GM12873 (cell line): ENCODE measurements around the gene ABCA13.

ENCODE experiments used
- TF ChIP-seq, protein P1 (sequence below): IDR thresholded peaks from 2 replicates; pipeline ENCODE4 v1.5.1; 2012; ENCODE audit warnings: low read depth, mild to moderate bottlenecking, moderate library complexity, low read length, control low read depth; ENCODE audit not compliant: insufficient read depth; ENCODE audit errors: missing control alignments

Gene ABCA13

DNA sequence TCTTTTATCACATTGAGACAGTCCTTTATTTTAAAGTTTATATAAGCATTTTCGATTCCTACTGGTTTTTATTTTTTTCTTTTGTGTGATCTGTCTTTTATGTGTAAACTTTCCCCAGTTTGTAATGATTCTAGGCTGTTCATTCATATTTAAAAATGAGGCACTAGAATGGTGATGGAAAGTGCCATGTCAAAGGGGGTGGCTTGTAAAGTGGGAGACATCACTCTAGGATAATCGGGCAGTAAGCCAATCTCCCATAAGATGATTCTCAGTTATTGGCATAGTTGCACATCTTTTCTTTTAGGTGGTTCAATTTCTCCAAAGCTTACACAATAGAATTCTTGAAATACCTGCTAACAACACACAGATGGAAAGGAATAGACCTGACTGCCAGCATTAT, 90.4 kb downstream of the ABCA13 start:
- TF ChIP-seq, protein P1, sequence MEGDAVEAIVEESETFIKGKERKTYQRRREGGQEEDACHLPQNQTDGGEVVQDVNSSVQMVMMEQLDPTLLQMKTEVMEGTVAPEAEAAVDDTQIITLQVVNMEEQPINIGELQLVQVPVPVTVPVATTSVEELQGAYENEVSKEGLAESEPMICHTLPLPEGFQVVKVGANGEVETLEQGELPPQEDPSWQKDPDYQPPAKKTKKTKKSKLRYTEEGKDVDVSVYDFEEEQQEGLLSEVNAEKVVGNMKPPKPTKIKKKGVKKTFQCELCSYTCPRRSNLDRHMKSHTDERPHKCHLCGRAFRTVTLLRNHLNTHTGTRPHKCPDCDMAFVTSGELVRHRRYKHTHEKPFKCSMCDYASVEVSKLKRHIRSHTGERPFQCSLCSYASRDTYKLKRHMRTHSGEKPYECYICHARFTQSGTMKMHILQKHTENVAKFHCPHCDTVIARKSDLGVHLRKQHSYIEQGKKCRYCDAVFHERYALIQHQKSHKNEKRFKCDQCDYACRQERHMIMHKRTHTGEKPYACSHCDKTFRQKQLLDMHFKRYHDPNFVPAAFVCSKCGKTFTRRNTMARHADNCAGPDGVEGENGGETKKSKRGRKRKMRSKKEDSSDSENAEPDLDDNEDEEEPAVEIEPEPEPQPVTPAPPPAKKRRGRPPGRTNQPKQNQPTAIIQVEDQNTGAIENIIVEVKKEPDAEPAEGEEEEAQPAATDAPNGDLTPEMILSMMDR = no peak

DNA sequence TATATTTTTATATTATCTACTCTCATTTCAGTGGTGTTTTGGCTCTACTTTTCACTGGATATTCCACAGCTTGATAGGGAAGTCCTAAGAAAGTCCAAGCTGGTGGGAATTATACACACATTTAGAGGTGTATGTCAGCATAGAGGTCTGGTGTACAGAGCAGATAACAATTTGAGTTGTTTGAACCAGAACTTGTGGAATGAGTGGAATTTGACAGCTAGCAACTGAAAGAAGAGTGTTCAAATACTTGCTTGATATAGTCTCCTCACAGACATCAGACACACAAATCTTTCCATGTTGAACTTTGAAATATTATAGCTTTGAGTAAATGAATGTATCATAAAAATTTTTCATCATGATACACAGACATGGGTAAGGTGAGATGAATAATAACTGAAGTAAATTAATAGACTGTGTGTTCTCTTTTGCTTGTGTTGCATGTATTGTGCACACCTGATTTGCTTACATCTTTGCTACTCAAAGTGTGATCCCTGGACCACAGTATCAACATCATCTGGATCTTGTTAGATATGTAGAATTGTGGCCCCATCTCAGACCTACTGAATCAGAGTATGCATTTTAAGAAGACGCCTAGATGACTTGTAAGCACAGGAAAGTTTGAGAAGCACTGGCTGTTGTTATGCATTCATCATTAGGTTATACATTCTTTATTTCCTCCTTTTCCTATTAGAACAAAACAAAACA, 91.5 kb downstream of the ABCA13 start:
- TF ChIP-seq, protein P1 = no peak

- TF ChIP-seq, protein P1 = no peak
These were observed 92.0 kb downstream of the ABCA13 start for GRCh38 chr7:48263311-48263650.

DNA sequence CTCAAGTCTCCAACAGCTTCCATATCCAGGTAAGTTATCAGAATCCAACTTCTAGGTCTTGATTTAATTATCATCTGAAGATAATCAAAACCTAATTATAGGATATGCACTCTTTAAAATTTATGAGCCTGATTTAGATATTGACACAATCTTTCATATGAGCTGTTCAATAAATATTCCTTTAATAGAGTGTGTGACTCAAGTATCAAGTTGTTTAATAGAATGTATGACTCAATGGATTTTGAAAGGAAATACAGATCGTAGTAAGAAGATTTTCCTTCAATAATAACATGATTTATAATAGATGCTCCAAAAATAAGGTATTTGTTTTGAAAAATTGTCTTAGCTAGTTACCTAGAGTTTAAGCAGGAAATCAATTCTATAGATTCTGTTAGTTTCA, 97.8 kb downstream of the ABCA13 start:
- TF ChIP-seq, protein P1 = no peak

DNA sequence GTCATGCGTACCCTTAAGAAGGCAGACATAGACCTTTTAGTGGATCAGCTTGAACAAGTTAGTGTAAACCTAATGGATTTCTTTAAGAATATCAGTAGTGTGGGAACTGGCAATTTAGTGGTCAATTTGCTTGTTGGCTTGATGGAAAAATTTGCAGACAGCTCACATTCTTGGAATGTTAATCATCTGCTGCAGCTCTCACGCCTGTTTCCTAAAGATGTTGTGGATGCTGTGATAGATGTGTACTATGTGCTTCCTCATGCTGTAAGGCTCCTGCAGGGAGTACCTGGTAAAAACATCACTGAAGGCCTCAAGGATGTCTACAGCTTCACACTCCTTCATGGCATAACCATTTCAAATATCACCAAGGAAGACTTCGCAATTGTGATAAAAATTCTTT, 103.4 kb downstream of the ABCA13 start:
- TF ChIP-seq, protein P1 = no peak

DNA sequence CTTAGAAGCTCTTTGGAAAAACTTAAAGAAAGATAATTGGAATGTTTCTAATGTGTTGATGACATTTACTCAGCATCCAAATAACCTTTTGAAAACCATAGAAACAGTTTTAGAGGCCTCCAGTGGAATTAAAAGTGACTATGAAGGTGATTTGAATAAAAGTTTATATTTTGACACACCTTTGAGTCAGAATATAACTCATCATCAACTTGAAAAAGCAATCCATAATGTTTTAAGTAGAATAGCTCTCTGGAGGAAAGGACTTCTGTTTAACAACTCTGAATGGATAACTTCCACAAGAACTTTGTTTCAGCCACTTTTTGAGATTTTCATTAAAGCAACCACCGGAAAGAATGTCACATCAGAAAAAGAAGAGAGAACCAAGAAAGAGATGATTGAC, 108.2 kb downstream of the ABCA13 start:
- TF ChIP-seq, protein P1 = no peak

DNA sequence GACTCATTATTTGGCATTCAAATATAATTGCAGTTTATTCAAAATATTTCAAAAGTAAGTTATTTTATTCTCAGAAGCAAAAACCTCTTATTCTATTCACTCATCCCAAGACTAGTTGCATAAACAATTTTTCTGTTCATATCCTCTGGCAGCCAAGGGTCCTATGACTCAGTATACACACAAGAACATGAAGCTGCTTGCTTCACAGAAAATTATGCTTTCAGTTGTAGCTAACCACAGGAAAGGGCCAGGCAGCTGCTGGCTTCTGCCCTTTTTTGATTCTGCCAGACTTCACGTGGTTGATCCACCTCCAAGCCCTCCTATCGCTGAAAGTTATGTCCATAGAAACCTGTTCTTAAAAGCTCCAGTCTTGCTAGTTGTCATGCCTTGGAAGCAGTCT, 108.8 kb downstream of the ABCA13 start:
- TF ChIP-seq, protein P1 = no peak
